ENCODE data around the gene ZBED1. TPM values are rescaled to one million over a fixed set of nuclear protein-coding genes. Genes with fewer than 3 reads are reported as not detected.
"Not testable (repeated sequence)": the region's sequence is repeated elsewhere in the genome, so short reads cannot be mapped to it uniquely, and the experiment has no call there.

The ZBED1 gene
- total RNA-seq, 4 donors from 2014 or later: 42.4 to 76.4 (median 56.5) TPM

DNA sequence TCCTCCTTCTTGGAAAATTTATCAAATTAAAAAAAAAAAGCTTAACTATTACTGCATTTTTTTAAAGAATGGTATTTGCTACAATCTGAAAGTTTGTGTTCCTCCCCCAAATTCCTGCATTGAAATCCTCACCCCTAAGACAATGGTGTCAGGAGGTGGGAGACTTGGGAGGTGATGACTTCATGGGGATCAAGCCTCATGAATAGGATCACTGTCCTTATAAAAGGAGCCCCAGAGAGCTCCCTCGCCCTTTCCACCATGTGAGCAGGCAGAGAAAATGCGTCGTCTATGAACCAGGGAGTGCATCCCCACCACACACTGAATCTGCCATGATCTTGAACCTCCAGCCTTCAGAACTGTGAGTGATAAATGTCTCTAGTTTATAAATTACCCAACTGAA is 38.0 kb downstream of the ZBED1 start:
- no peak overlapping the region for H3K4me3 ChIP-seq (ENCODE audit: low read depth, poor library complexity, severe bottlenecking)
- DNase-seq (ENCODE audit: low spot score in 2 of 2): no peak
- intact Hi-C loops (cut with DNase I; ENCODE audit: low total_unique reads): no loop called here
- TF ChIP-seq, protein P1, sequence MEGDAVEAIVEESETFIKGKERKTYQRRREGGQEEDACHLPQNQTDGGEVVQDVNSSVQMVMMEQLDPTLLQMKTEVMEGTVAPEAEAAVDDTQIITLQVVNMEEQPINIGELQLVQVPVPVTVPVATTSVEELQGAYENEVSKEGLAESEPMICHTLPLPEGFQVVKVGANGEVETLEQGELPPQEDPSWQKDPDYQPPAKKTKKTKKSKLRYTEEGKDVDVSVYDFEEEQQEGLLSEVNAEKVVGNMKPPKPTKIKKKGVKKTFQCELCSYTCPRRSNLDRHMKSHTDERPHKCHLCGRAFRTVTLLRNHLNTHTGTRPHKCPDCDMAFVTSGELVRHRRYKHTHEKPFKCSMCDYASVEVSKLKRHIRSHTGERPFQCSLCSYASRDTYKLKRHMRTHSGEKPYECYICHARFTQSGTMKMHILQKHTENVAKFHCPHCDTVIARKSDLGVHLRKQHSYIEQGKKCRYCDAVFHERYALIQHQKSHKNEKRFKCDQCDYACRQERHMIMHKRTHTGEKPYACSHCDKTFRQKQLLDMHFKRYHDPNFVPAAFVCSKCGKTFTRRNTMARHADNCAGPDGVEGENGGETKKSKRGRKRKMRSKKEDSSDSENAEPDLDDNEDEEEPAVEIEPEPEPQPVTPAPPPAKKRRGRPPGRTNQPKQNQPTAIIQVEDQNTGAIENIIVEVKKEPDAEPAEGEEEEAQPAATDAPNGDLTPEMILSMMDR (IDR thresholded peaks at IDR 0.05): no peak
- no peak for TF ChIP-seq POLR2A (IDR thresholded peaks at IDR 0.05)
- WGBS, 2 donors: 81 to 87% methylated on average over 3 of the region's 3 CpGs

DNA sequence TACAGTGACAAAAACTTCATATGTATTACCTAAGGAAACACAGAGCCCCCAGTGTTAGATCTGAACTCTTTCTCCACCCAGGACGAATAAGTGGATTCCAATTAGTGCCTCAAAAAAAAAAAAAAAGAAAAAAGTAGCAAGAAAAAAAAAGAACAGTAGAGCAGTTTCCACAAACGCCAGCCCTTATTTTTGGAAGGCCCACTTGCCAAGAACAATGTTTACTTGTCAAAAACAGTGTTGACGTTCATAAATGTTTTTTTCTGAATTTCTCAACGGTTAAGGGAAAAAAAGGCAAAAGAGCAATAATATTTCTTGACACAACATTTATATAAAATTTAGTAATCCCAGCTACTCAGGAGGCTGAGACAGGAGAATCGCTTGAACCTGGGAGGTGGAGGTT is 38.7 kb downstream of the ZBED1 start:
- no peak overlapping the region for H3K4me3 ChIP-seq (ENCODE audit: low read depth, poor library complexity, severe bottlenecking)
- intact Hi-C loops (cut with DNase I; ENCODE audit: low total_unique reads): no loop called here
- 49 to 53% methylated on average over 5 of the region's 5 CpGs for WGBS, 2 donors
- no peak for DNase-seq (ENCODE audit: low spot score in 2 of 2)
- no peak for TF ChIP-seq POLR2A (IDR thresholded peaks at IDR 0.05)
- TF ChIP-seq, protein P1 (IDR thresholded peaks at IDR 0.05): no peak

DNA sequence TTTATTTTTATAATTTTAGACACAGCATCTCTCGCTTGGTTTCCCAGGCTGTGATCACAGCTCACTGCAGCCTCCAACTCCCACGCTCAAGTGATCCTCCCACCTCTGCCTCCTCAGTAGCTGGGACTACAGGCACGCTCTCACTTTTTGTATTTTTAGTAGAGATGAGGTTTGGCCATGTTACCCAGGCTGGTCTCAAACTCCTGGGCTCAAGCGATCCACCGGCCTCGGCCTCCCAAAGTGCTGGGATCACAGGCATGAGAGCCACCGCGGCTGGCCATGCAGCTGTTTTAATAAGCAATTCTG is 39.1 kb downstream of the ZBED1 start:
- TF ChIP-seq, protein P1 (IDR thresholded peaks at IDR 0.05): no peak
- TF ChIP-seq POLR2A (IDR thresholded peaks at IDR 0.05): no peak
- WGBS, 2 donors: 90 to 91% methylated on average over 8 of the region's 8 CpGs

DNA sequence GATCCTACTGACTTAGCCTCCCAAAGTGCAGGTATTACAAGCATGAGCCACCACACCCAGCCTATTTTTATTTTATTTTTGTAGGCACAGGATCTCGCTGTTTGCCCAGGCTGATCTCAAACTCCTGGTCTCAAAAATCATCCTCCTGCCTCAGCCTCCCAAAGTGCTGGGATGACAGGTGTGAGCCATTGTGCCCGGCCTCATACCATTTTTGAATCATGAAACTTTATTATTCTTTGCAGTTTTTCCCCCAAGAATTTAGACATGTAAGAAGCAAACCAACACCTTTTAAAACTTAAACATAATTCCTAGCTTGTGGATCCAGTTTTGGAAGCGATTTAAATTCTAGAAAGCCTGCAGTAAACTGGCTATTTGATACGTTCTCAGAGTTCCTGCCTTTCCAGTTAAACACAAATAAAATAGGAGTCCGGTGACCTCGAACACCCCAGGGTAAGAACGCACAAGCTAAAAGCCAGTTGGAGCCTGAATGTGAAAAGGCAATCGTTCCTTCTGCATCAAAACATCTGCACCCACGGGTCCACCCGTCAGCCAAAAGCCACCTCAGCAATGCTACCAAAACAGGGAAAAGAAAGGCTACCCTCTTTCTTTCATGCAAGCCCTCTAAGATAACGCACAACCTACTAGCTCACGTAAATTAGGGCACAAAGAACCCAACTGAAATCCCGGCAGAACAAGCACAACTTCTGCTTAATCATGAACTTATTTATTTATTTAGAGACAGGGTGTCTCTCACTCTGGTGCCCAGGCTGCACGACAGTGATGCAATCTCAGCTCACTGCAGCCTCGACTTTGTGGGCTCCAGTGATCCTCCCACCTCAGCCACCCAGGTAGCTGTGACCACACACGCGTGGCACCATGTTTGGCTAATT is 39.7 kb downstream of the ZBED1 start:
- 69 to 81% methylated on average over 17 of the region's 17 CpGs for WGBS, 2 donors
- DNase-seq (ENCODE audit: low spot score in 2 of 2); intact Hi-C loops (cut with DNase I; ENCODE audit: low total_unique reads); H3K4me3 ChIP-seq (ENCODE audit: low read depth, poor library complexity, severe bottlenecking): not testable (repeated sequence)

More for the DNA sequence above, 39.1 kb downstream of the ZBED1 start:
- intact Hi-C loops (cut with DNase I; ENCODE audit: low total_unique reads): no loop called here
- no peak overlapping the region for H3K4me3 ChIP-seq (ENCODE audit: low read depth, poor library complexity, severe bottlenecking)
- no peak for DNase-seq (ENCODE audit: low spot score in 2 of 2)

DNA sequence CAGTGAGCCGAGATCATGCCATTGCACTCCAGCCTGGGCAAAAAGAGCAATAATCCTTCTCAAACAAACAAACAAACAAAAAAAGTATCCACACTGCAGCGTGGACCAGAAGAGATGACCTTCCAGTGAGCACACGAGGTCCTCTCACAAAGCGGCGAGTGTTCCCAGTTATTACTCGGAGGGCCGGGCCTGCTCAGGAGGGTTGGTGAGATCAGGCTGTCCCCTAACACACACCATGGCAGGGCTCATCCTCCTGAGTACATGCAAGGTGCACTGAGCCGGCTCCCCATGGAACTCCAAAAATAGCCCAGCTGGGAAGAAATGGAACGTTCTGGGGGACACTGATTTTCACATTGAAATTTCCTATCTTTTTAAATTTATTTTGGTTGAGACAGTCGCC is 40.7 kb downstream of the ZBED1 start:
- 91 to 95% methylated on average over 10 of the region's 10 CpGs for WGBS, 2 donors
- DNase-seq (ENCODE audit: low spot score in 2 of 2); intact Hi-C loops (cut with DNase I; ENCODE audit: low total_unique reads); H3K4me3 ChIP-seq (ENCODE audit: low read depth, poor library complexity, severe bottlenecking): not testable (repeated sequence)

DNA sequence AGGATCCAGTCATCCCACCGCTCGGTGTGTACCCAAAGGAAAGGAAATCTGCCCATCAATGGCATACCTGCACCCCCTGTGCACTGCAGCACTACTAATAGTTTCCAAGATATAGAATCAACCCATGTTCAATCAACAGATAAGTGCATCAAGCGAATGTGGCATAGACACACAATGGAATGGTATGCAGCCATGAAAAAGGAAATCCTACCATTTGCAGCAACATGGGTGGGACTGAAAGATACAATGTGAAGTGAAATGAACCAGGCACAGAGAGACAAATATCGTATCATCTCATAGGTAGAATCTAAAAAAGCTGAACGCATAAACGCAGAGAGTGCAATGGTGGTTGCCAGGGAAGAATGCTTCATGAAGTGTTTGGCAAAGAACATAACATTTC is 42.5 kb downstream of the ZBED1 start:
- no peak overlapping the region for H3K4me3 ChIP-seq (ENCODE audit: low read depth, poor library complexity, severe bottlenecking)
- no peak for DNase-seq (ENCODE audit: low spot score in 2 of 2)
- intact Hi-C loops (cut with DNase I; ENCODE audit: low total_unique reads): no loop called here
- TF ChIP-seq, protein P1 (IDR thresholded peaks at IDR 0.05): no peak
- no peak for TF ChIP-seq POLR2A (IDR thresholded peaks at IDR 0.05)
- WGBS, 2 donors: 92 to 95% methylated on average over 6 of the region's 6 CpGs

All from lower leg skin (tissue), 4 donors.